Lower lobe of right lung (tissue), 2 donors: ENCODE data around the gene ID1. TPM values are rescaled to one million over a fixed set of nuclear protein-coding genes. Genes with fewer than 3 reads are reported as not detected.

Experiments used
- ATAC-seq, 2 donors: fragments of 200-7000 bp; cut with Tn5 transposase; one replicate each; pipeline ENCODE4 v1.9.1; 2020 to 2022; ENCODE audit warnings: mild to moderate bottlenecking in 2 of 2, moderate library complexity in 2 of 2
- DNase-seq: peaks from one replicate; pipeline ENCODE4 v3.0.0-alpha.2; 2020
- H3K27ac ChIP-seq: fragments of 200-600 bp; one replicate; pipeline ENCODE4 v1.8.0; 2022
- H3K27me3 ChIP-seq: fragments of 200-600 bp; one replicate; pipeline ENCODE4 v1.8.0; 2022; ENCODE audit warnings: low read depth
- H3K36me3 ChIP-seq: fragments of 200-600 bp; one replicate; pipeline ENCODE4 v1.8.0; 2022; ENCODE audit warnings: mild to moderate bottlenecking
- H3K4me1 ChIP-seq: fragments of 200-600 bp; one replicate; pipeline ENCODE4 v1.8.0; 2022
- H3K4me3 ChIP-seq: fragments of 200-600 bp; one replicate; pipeline ENCODE4 v1.8.0; 2022; ENCODE audit warnings: mild to moderate bottlenecking
- H3K9me3 ChIP-seq: fragments of 200-600 bp; one replicate; pipeline ENCODE4 v1.8.0; 2022
- intact Hi-C: fragments of 100-400 bp; cut with DNase I; formaldehyde crosslinking; loops from one replicate; pipeline ENCODE4 v1.11.0; 2022
- microRNA-seq: library from miRNA; unstranded; fragments of <30 nt; microRNA quantifications from one replicate; pipeline ENCODE4 v1.2.0, GENCODE V29; 2020; ENCODE audit warnings: borderline number of aligned reads
- total RNA-seq: library from RNA; stranded (reverse); fragmentation: NEBNext Ultra II Directional; extraction: Animal tissue kit (Norgen Biotek cat#: 25700); gene quantifications from one replicate; pipeline ENCODE4 v1.2.1, GENCODE V29; 2021
- TF ChIP-seq, protein P1 (sequence below): fragments of 200-600 bp; IDR thresholded peaks from one replicate; pipeline ENCODE4 v1.8.0; 2022; ENCODE audit warnings: antibody characterized with exemption, mild to moderate bottlenecking
- donor health status: DM: no; HTN: yes; CAD: no; lungs with severe emphysema.

The ID1 gene
- total RNA-seq, 1 donor from 2014 or later = 196 TPM

- Histone ChIP-seq H3K4me1 (no peaks in the 10 kb centered on the region), H3K27me3 (no peaks in the 10 kb centered on the region), H3K9me3 (no peaks in the 10 kb centered on the region), H3K27ac (no peak overlapping the region), H3K36me3 (no peaks in the 10 kb centered on the region), H3K4me3 (no peak overlapping the region)
- DNase-seq (no peak), ATAC-seq (no peak)
- TF ChIP-seq, protein P1, sequence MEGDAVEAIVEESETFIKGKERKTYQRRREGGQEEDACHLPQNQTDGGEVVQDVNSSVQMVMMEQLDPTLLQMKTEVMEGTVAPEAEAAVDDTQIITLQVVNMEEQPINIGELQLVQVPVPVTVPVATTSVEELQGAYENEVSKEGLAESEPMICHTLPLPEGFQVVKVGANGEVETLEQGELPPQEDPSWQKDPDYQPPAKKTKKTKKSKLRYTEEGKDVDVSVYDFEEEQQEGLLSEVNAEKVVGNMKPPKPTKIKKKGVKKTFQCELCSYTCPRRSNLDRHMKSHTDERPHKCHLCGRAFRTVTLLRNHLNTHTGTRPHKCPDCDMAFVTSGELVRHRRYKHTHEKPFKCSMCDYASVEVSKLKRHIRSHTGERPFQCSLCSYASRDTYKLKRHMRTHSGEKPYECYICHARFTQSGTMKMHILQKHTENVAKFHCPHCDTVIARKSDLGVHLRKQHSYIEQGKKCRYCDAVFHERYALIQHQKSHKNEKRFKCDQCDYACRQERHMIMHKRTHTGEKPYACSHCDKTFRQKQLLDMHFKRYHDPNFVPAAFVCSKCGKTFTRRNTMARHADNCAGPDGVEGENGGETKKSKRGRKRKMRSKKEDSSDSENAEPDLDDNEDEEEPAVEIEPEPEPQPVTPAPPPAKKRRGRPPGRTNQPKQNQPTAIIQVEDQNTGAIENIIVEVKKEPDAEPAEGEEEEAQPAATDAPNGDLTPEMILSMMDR = no peak
- intact Hi-C loops = no loop called here
These were observed 48.5 kb downstream of the ID1 start for GRCh38 chr20:31653561-31653960.

DNA sequence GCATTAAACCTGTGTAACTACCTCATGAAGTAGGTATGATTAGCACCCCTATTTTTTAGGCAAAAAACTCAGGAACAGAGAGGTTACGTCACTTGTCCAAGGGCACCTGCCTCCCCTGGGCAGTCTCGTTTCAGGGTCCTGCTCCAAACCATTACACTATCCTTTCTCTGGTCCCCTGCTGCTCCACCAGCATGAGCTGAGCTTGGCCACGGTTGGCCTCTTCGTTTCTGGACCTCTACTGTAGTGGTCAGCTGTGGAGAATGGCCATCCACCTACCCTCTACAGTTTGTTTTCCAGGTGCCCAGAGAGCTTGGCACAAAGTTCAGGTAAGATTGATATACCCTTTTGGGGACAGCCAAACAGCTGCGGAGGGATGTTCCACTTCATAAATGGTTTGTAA, 49.4 kb downstream of the ID1 start:
- H3K36me3 ChIP-seq = no peaks in the 10 kb centered on the region
- ATAC-seq (no peak), DNase-seq (no peak)
- TF ChIP-seq, protein P1 = no peak
- intact Hi-C loops = no loop called here
- no peak overlapping the region for H3K27ac ChIP-seq
- H3K27me3 ChIP-seq = no peaks in the 10 kb centered on the region
- no peak overlapping the region for H3K4me3 ChIP-seq
- no peaks in the 10 kb centered on the region for H3K9me3 ChIP-seq
- no peaks in the 10 kb centered on the region for H3K4me1 ChIP-seq

Small RNA genes lying within 50 kb of the gene (microRNA-seq; reads per million reads assigned to microRNA genes)
- gene MIR3193 = not detected

Other genes starting within 250 kb of the ID1 start
- gene DEFB118, start 236.7 kb upstream of the ID1 start, total RNA-seq = not detected
- not detected for gene DEFB119, start 214.7 kb upstream of the ID1 start, total RNA-seq
- not detected for gene DEFB121, start 199.1 kb upstream of the ID1 start, total RNA-seq
- gene DEFB123, start 164.7 kb upstream of the ID1 start, total RNA-seq = not detected
- not detected for gene DEFB124, start 130.2 kb upstream of the ID1 start, total RNA-seq
- gene REM1, start 130.0 kb upstream of the ID1 start, total RNA-seq = 2.3 TPM
- 134 TPM for gene HM13, start 90.8 kb upstream of the ID1 start, total RNA-seq
- gene COX4I2, start 32.6 kb downstream of the ID1 start, total RNA-seq = 17.1 TPM
- gene BCL2L1, start 117.6 kb downstream of the ID1 start, total RNA-seq = 126 TPM
- 1.9 TPM for gene TPX2, start 134.0 kb downstream of the ID1 start, total RNA-seq
- gene MYLK2, start 214.1 kb downstream of the ID1 start, total RNA-seq = not detected
- 1.1 TPM for gene FOXS1, start 240.3 kb downstream of the ID1 start, total RNA-seq